CD4-positive, alpha-beta T cell treated with Interleukin-21 for 1 hour (primary cell): ENCODE measurements around the gene CRYGS.
A peak's percentile ranks its signal among the peaks of the same experiment; 100 is the strongest.
"Not testable (repeated sequence)": the region's sequence is repeated elsewhere in the genome, so short reads cannot be mapped to it uniquely, and the experiment has no call there.

Experiments
- DNase-seq: peaks from one replicate; pipeline ENCODE4 v3.0.0-alpha.2; 2020

The CRYGS gene

DNA sequence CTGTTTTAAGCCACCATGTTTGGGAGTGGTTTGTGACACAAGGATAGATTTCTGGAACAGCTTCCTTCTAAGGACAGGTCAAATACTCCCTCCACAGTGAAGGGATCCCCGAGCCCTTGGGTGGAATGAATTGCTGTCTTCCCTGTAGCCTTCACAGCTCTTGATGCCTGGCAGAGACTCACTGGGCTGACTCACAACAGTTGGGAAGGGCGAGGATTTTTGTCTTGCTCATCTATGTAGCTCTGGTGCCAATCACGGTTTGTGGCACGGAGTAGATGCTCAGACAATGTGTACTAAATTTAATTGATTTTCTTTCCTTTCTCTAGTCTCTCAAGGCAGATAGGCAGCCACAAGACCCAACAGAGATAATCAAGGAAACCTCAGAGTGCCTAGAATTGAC is 27.0 kb downstream of the CRYGS start:
- DNase-seq: no peak

DNA sequence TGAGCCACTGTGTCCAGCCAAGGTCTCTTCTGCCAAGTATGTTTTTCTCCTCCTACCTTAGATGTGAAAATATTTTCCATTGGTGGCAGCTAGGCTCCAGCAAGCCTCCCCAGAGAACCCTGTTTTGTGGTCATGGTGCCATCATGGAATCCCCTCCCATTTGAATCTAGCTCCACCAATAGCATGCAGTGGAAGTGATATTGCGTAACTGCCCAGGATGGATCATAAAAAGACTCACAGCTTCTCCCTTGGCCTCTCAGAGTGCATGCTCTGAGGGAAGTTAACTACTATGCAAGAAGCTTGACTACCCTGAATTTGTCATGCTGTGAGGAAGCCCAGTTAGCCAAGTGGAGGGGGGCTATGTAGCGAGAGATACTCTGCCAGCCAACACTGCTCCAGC is 27.5 kb downstream of the CRYGS start:
- no peak for DNase-seq

DNA sequence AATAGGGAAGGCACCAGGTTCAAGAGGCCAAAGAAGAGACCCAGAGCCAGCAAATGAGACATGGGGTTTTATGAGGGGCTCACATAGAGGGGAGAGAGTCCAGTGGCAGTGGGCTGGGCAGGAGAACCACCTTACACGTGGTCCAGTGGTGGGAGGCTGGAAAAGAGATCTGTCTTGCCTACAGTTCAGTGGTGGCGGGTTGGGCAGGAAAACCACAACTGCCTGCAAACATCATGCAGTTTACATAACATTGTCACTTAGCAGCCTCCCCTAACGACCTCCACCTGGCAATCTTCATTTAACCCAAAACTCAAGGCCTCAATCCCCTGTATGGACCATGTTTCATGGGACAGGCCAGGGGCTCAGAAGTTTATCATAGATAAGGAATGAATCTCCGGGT is 29.1 kb downstream of the CRYGS start:
- peak; percentile 59 for DNase-seq

DNA sequence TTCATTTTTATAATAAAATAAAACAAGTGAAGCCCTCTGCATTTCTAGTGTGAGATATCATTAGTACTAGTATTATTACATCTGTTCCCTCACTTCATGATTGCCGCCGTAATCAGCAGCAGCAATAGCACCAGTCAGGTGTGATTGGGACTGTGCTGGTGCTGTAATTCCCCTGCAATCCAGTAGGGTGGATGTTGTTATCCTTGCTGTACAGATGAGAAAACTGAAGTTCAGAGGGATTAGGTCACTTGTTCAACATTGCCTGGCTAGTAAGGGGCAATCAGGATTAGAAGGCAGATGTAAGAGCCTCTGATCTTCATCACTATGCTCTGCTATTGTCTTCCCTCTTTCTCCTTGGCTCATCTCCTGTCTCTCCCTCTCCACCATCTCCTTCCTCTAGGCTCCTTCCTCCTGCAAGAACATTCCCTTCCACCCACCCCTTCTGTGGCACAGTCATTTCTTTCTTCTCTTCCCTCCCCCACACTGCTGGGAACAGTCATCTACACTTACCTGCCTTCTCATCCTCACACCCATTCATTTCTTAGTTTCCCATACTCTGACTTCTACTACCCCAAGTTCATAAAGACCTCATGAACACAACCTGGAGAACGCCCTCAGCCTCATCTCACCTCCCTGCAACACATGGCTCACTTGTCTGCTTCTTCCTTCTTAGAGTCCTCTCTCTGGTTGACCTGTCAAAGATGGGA is 29.7 kb downstream of the CRYGS start:
- DNase-seq: no peak

DNA sequence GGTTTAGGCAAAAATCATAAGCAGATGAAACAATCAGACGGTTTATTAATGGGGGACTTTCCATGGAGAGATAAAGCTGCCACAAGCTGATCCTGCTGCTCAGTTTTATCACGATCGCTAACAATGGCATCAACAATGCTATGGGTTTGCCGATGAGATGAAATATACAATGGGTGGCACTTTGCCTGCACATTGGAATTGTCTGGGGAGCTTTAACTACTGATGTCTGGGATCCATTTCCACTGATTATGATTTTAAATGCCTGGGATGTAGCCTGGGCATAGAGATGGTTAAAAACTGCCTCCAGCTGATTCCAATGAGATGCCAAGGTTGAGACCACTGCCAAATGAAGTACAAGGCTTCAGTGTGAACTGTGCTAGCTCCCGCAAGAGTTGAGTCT is 30.8 kb downstream of the CRYGS start:
- DNase-seq: no peak

DNA sequence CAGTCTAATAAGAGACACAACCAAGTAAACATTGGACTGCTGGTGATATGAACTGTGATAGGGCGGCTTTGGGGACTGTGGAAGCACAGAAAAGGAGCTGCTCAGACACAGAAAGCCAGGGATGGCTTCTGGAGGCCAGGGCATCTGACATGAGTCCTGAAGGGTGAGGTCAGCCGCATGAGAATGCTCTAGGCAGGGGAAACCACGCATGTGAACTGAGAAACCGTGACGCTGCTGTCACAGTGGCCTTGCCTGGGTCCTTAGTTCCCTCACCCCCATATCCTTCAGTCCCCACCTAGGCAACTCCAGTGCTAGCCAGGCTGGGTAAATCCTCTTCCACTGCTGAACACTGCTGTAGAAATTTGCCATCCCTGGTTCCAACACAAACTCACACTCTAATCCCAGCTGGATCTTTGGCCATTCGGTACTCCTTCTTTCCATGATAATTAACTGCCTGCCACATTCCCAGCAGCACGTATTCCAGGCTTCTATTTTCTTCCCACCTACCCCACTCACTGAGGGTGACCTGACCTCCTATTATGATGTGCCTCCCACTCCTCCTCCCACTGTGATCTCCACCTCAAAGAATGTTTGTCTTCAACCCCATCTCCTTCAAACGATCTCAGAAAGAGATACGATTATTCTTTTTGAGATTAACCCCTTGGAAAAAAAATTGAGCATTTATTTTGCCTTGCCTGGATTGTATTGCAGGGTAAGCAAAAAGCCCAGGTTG is 31.4 kb downstream of the CRYGS start:
- DNase-seq: no peak

DNA sequence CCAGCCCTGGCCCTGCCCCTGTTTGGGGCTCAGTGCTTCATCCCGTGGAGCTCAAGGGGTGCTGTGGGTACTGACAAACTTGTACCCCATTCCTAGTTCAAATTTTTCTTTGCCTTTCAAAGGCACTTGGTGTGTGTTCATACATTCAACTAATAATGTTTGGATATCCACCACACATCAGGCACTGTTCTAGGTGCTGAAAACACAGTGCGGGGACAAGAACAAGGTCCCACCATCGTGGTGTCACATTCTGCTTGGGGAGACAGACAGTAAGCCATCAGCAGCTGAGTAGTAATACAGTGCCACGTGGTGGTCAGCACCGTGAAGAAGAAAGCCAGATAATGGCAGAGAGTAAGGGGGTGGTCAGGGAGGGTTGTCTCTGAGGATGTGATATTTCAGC is 32.5 kb downstream of the CRYGS start:
- no peak for DNase-seq

DNA sequence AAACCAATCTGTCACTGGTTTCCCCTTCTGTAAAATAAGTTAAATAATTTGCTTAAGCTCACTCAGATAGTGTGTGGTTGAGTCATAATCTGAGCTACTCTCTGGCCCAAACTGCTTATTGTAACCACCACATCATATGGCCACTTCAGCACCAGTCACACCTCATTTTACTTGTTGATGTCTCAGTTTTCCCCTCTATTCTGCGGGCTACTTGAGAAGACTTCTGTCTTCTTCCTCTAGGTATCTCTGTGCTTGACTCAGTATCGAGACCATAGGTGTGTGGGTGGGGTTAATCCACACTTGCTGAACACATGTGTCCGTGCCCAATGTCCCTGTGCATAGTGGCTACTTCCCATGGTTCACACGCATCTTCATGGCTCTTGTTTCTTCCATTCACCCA is 32.9 kb downstream of the CRYGS start:
- DNase-seq: no peak

DNA sequence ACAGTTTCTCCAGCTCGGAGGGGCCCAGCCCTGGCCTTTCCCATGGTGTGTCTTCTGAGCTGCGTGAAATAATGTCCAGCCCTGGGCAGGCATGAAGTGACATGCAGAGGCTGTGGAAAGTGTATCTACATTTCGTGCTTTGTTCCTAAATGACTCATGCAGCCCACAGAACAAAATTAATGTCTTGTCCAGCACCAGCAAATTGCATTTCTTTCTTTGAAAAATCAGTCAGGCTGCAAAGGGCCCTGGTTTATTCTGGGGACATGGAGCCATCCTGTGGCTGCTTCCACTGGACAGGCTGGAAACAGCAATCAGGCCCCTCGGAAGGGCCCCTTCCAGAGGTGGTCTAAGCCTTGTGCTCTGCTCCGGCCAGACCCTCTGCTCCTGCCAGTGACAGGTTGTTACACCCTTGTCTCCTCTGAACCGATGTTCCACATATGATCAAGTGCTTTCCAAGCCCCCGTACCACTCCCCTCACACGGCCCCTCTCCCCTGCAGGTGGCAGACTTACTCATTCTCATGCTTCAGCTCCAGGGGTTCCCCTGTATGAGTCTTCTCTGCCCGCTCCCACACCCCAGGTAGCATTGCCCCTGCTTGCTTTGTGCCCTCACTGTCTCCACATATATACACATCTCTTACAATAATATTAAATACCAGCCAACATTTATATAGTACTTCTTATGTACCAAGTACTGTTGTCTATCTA is 33.7 kb downstream of the CRYGS start:
- DNase-seq: no peak

DNA sequence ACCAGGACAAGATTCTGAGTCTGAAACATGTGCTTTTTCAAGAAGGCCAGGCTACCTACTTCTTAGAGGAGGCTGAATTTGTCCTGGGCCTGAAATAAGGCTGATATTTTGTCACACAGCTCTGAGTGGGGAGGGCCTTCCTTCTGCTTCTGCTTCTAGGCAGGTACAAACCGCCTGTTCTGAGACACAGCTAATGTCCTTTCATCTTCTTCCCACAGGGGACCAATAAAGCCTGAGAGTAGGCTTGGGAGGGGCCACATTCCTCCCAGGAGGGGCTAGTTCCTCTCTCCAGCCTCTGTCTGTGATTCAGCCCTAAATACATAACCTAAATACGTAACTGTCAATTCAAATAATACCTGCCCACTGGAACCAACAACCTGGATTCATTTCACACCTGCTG is 34.8 kb downstream of the CRYGS start:
- DNase-seq: no peak

DNA sequence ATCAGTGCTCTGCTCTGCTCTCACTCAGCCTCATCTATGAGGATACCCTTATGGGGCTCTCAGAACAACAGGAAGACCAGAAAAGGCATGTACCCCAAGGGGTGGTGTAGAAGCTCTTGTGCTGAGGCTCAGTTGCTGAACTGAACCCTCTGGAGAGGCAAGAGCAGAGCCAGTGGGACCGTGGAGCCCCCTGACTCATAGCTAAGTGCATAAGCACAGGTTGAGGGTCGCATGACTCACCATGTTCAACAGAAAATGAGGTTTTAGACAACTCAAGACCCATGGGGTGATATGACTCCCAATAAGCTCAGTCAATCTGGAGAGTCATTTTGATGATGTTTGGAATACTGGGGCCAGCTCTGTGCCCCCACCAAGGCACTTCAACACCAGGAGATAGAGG is 37.3 kb downstream of the CRYGS start:
- no peak for DNase-seq

DNA sequence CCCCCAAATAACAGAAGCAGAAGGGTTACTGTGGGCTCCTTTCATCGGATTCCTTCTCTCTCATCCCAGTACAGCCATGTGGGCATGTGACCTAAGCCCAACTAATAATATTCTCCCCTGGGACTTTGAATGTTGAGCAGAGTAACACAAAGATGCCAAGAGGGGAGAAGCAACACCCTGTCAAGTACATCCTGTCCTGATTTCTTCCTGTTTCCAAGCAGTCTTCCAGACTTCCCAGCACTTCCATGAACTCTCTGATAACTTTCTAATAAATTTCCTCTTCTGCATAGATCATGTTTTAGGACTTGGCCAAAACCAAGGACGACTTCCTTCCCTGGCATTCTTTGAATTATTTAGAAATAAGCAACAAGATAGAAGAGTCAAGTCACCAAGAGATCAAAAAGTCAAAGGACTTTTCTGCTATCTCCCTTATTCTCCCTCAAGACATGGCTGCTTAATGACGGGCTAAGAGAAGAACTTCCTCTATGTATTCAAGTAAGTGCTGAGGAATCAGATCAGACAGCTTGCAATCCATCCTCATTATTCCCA is 37.9 kb downstream of the CRYGS start:
- no peak for DNase-seq

DNA sequence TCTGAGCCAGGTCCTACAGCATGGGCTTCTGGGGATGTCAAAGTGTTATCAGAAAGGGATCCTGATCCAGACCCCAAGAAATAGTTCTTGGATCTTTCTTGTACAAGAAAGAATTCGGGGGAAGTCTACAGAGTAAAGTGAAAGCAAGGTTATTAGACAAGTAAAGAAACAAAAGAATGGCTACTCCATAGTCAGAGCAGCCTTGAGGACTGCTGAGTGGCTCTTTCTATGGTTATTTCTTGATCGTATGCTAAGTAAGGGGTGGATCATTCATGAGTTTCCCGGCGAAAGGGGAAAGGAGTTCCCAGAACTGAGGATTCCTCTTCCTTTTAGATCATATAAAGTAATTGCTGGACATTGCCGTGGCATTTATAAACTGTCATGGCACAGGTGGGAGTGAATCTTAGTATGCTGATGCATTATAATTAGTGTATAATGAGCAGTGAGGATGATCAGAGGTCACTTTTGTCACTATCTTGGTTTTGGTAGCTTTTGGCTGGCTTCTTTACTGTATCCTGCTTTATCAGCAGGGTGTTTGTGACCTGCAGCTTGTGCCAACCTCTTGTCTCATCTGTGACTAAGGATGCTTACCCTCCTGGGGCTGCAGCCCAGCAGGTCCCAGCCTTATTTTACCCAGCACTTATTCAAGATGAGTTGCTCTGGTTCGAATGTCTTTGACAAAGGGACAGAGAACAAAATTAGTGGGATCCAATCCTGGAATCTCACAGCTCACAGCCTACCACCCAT is 41.0 kb downstream of the CRYGS start:
- no peak for DNase-seq

DNA sequence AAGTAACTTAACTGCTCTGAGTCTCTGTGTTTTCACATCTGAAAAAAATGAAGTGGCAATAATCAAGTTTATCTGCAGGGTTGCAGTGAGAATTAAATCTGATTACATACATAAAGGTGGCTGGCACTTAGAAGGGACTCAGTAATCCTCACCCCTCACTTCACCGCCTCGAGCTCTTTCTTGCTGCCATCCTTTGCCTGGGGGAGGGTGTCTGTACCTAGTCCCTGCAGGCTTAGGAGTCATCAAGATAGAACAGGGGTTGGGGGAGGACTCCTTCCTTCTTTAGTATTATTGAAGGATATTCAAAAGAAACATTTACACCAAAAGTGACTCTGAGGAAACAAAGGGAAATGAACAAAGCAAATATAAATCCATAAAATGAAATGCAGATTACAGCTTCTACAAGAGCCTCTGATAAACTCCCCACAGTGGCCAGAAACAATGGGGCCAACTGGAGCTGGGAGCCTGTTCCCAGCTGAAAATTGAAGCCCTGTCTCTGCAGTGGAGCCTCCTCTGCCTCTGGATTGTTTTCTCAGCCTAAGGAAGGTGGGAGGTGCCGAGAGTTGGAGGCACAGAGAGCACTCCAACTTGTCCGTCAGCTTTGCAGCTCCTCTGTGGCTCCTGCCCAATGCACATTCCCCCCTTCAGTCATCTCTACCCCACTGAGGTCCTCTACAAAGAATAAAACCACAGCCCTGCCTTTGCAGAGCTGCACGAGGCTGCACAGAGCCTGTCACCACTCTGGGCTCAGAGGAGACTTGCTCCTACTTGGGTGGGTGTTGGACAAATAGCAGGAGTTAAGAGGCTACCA is 41.8 kb downstream of the CRYGS start:
- DNase-seq: no peak

DNA sequence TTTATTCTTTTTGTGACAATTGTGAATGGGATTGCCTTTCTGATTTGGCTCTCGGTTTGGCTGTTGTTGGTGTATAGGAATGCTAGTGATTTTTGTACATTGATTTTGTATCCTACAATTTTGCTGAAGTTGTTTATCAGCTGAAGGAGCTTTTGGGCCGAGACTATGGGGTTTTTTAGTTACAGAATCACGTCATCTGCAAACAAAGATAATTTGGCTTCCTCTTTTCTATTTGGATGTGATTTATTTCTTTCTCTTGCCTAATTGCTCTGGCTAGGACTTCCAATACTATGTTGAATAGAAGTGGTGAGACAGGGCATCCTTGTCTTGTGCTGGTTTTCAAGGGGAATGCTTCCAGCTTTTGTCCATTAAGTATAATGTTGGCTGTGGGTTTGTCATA is 44.2 kb downstream of the CRYGS start:
- not testable (repeated sequence) for DNase-seq

DNA sequence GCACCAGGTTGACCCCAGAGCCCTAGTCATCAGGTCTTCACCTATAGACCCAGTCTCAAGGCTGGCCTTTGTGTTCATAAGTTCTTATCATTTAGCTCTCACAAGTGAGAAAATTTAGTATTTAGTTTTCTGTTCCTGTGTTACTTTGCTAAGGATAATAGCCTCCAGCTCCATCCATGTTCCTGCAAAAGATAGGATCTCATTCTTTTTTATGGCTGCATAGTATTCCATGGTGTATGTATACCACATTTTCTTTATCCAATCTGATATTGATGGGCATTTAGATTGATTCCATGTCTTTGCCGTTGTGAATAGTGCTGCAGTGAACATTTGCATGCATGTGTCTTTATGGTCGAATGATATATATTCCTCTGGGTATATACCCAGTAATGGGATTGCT is 46.2 kb downstream of the CRYGS start:
- not testable (repeated sequence) for DNase-seq

DNA sequence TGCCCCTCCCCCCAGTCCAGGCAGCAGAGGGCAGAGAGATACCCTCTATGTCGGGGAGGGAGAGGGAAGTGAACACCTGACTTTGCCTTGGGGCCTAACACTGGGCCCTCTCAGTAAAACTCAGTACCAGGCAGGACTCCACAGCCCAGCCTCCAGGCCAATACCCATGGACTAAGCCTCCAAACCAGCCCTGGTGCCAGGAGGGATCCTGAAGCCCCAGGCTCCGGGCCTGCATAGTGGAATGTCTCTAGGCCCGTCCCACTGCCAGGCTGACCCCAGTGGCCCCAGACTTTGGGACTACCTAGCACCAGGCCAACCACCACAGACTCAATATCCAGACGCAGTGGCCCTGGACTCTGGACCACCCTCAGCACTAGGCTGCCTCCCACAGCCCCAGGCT is 46.6 kb downstream of the CRYGS start:
- DNase-seq: no peak

DNA sequence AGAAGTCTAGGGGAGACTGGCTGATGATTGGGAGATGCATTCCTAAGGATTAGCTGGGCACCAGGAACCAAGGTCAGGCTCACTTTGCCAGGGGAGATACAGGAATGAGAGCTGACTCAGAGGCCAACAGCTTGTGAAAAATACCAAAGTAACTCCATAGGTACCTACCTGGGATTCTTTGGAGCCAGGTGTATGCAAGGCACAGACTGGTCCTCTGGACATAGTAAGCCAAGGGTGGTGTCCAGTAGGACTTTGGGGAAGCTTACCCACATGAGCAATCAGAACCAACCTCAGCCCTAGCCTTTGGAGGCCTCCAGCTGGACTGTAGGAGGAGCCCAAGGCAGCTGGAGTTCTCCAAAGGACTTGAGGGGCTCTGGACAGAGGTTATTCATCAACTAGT is 47.5 kb downstream of the CRYGS start:
- no peak for DNase-seq

DNA sequence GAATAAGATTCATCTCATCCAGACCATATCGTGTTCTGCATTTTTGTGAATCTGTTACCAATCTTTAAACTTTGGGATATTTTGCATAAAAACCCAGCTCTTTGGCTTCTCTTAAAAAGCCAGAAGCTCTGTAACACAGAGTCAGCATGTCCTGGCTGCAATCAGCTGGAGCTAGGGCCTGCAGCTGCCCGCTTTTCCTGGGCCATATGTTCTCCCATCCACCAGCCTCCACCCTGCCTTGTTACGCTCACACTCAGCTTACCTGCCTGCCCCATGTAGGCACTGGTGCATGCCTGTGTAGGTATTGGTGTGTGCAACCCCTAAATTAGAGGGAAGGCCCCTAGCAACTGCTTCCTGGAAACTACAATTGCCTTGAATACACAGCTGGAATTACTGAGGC is 48.2 kb downstream of the CRYGS start:
- DNase-seq: no peak

DNA sequence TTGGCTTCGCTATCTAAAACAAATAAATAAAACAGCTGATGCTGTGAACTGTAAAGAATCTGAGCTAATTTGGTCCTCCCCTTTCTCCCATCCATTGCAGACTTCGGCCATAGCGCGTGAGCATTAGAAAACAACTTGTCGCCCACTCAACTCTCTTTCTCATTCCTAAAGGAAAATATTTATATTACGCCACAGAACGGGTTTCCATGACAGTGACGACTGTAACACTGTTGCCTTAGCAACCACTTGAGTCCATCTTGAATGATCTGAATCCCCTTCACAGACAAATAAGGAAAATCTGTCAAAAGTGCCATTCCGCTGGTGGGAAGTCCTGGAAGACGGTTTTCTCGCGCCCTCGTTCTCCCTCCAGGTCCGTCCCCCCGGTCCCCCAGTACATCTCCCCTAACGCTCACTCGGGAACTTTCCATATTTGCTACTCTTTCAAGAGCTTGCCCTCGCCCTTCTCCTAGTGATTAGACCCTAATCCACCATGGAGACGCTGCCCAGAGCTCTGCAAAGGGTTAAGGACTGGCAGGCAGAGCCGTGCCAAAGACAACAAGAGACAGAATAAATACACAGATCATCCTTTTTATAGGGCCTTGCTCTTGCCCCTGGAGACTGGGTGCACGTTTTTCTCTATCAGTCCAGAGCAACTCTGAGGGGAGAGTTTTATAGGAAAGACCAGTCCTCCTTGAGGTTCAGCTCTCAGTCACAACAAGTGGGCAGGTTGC is 50.5 kb downstream of the CRYGS start:
- no peak for DNase-seq

DNA sequence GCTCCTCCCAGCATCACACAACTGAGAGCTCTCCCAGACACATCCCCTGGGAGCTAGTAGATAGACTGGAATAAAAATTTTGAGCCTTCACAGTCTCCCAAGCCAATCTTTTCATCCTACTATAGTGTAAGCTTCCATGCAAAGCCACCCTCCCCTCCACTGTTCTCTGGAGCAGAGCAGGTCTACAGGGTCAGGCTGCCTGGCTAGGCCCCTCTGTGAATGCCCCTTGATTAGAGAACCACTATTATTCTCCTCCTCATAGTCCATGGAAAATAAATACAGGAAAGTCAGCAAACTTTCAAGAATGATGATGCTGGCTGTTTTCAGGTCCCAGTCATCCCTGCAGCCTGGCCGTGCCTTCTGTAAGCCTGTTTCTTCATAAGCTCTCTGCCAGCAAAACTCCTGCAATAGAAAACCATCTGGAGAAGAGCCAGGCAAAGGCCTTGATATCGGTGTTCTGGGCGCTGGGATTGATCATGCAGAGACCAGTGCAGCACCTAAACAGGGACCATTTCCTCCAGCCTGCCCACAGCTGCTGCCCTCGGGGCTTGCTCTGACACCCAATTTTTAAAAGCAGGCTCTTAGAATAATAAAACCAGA is 51.7 kb downstream of the CRYGS start:
- DNase-seq: no peak
